Measurements from ENCODE around the gene RIOK1.

GRCh38 chr6:7449018-7449417 is 59.4 kb downstream of the RIOK1 start:
- TF ChIP-seq POLR2A (IDR thresholded peaks at IDR 0.05) (no peak), CTCF (IDR thresholded peaks at IDR 0.05) (no peak), POLR2AphosphoS5 (IDR thresholded peaks at IDR 0.05; ENCODE audit: insufficient read depth in 1 of 2, low read depth in 1 of 2) (no peak)

Data from vagina (tissue), 2 donors.